Retinal pigment epithelial cell (primary cell): Measurements from ENCODE around the gene NXPE1.

ENCODE experiments used
- DNase-seq: peaks from one replicate; pipeline ENCODE4 v3.0.0-alpha.2; 2010; ENCODE audit warnings: low read depth
- H3K4me3 ChIP-seq: 2 replicates; pipeline ENCODE4 v1.5.1; 2011; ENCODE audit warnings: mild to moderate bottlenecking, low read length, control low read depth, moderate library complexity
- CTCF ChIP-seq: conservative IDR thresholded peaks from 2 replicates; pipeline ENCODE4 v1.5.1; 2011; ENCODE audit warnings: low read depth, low read length, control low read depth, inconsistent platforms

The NXPE1 gene

GRCh38 chr11:114562166-114562916, 2.7 kb upstream of the NXPE1 start:
- no peak for TF ChIP-seq CTCF
- H3K4me3 ChIP-seq = no peak overlapping the region
- DNase-seq = no peak

- no peak for DNase-seq
- TF ChIP-seq CTCF = no peak
- H3K4me3 ChIP-seq = no peak overlapping the region
Measured at GRCh38 chr11:114556135-114556534, 3.5 kb downstream of the NXPE1 start.

GRCh38 chr11:114553642-114554041, 6.0 kb downstream of the NXPE1 start:
- TF ChIP-seq CTCF = no peak
- no peak overlapping the region for H3K4me3 ChIP-seq
- no peak for DNase-seq

GRCh38 chr11:114551060-114551459, 8.6 kb downstream of the NXPE1 start:
- no peak for DNase-seq
- TF ChIP-seq CTCF = no peak
- H3K4me3 ChIP-seq = no peak overlapping the region

GRCh38 chr11:114525682-114526081, 34.0 kb downstream of the NXPE1 start:
- no peak overlapping the region for H3K4me3 ChIP-seq
- no peak for DNase-seq
- TF ChIP-seq CTCF = no peak

- DNase-seq = no peak
- TF ChIP-seq CTCF = no peak
- no peak overlapping the region for H3K4me3 ChIP-seq
Measured at GRCh38 chr11:114524122-114524521, 35.6 kb downstream of the NXPE1 start.

- DNase-seq = no peak
- no peak overlapping the region for H3K4me3 ChIP-seq
- no peak for TF ChIP-seq CTCF
Measured at GRCh38 chr11:114522818-114523217, 36.9 kb downstream of the NXPE1 start.
